NCI-H82 (cell line): ENCODE data around the gene MCMBP.
"Not testable (repeated sequence)": the region's sequence is repeated elsewhere in the genome, so short reads cannot be mapped to it uniquely, and the experiment has no call there.

Source experiments
- DNase-seq: peaks from one replicate; lab custom pipeline; 2025; lab: John Stamatoyannopoulos, UW

The MCMBP gene

GRCh38 chr10:119830851-119831250, 41.8 kb downstream of the MCMBP start:
- DNase-seq, result no peak

GRCh38 chr10:119829429-119829828, 43.2 kb downstream of the MCMBP start:
- DNase-seq, result no peak

GRCh38 chr10:119827430-119827829, 45.2 kb downstream of the MCMBP start:
- no peak for DNase-seq

GRCh38 chr10:119826771-119827170, 45.9 kb downstream of the MCMBP start:
- DNase-seq, result no peak

- DNase-seq, result no peak
Observed at GRCh38 chr10:119824299-119824698, 48.3 kb downstream of the MCMBP start.

GRCh38 chr10:119821182-119821581, 51.5 kb downstream of the MCMBP start:
- DNase-seq, result no peak

GRCh38 chr10:119818889-119819270, 53.8 kb downstream of the MCMBP start:
- DNase-seq, result no peak

- no peak for DNase-seq
Observed at GRCh38 chr10:119817991-119818888, 54.4 kb downstream of the MCMBP start.

GRCh38 chr10:119815671-119816070, 57.0 kb downstream of the MCMBP start:
- DNase-seq, result no peak

GRCh38 chr10:119812684-119813083, 60.0 kb downstream of the MCMBP start:
- DNase-seq, result no peak

GRCh38 chr10:119811122-119811521, 61.5 kb downstream of the MCMBP start:
- DNase-seq, result peak; percentile 41

- peak; percentile 52 for DNase-seq
Observed at GRCh38 chr10:119807960-119808697, 64.5 kb downstream of the MCMBP start.

- DNase-seq, result no peak
Observed at GRCh38 chr10:119806334-119807130, 66.1 kb downstream of the MCMBP start.

- DNase-seq, result no peak
Observed at GRCh38 chr10:119805702-119806230, 66.9 kb downstream of the MCMBP start.

GRCh38 chr10:119803264-119803663, 69.4 kb downstream of the MCMBP start:
- no peak for DNase-seq

GRCh38 chr10:119801998-119802538, 70.6 kb downstream of the MCMBP start:
- DNase-seq, result no peak

- no peak for DNase-seq
Observed at GRCh38 chr10:119801176-119801575, 71.5 kb downstream of the MCMBP start.

- no peak for DNase-seq
Observed at GRCh38 chr10:119796039-119796438, 76.6 kb downstream of the MCMBP start.

- DNase-seq, result not testable (repeated sequence)
Observed at GRCh38 chr10:119795101-119795500, 77.5 kb downstream of the MCMBP start.

- peak; percentile 23 for DNase-seq
Observed at GRCh38 chr10:119786117-119786769, 86.4 kb downstream of the MCMBP start.
